HL-60 (cell line): Measurements from ENCODE around the gene GPAT3.

ENCODE experiments used
- DNase-seq, 2 experiments: peaks; one replicate each; pipeline ENCODE4 v3.0.0-alpha.2; 2010 to 2020; ENCODE audit warnings: low read depth in 1 of 2, low spot score in 1 of 2
- H3K27ac ChIP-seq: fragments of 250-450 bp; sonication (Bioruptor Pico); replicated peaks from 2 replicates; pipeline ENCODE4 v1.5.1; 2020; ENCODE audit warnings: mild to moderate bottlenecking, moderate library complexity
- H3K27me3 ChIP-seq: fragments of 250-450 bp; sonication (Bioruptor Pico); 2 replicates; pipeline ENCODE4 v1.5.1; 2021; ENCODE audit warnings: mild to moderate bottlenecking, moderate library complexity; ENCODE audit not compliant: insufficient read depth, poor library complexity, severe bottlenecking
- H3K4me3 ChIP-seq: replicated peaks from 2 replicates; pipeline ENCODE4 v1.5.1; 2011; ENCODE audit warnings: mild to moderate bottlenecking, control low read depth, low read length; ENCODE audit not compliant: insufficient read depth
- CTCF ChIP-seq: IDR thresholded peaks from one replicate; pipeline ENCODE4 v1.5.1; 2011; ENCODE audit warnings: low read length, control low read depth, inconsistent platforms; ENCODE audit not compliant: insufficient read depth
- GABPA ChIP-seq: IDR thresholded peaks from 2 replicates; pipeline ENCODE4 v1.6.1; 2012; ENCODE audit warnings: low read depth
- POLR2AphosphoS5 ChIP-seq: IDR thresholded peaks from 2 replicates; pipeline ENCODE4 v1.6.1; 2012; ENCODE audit warnings: low read depth
- REST ChIP-seq: IDR thresholded peaks from 2 replicates; pipeline ENCODE4 v1.6.1; 2012; ENCODE audit warnings: low read depth; ENCODE audit not compliant: insufficient replicate concordance
- SPI1 ChIP-seq: IDR thresholded peaks from 2 replicates; pipeline ENCODE4 v1.6.1; 2012; ENCODE audit warnings: low read depth, mild to moderate bottlenecking, borderline replicate concordance

GPAT3 gene

GRCh38 chr4:83626245-83626836 lies 90.4 kb downstream of the GPAT3 start:
- DNase-seq: no peak
- H3K27me3 ChIP-seq: no peaks in the 10 kb centered on the region
- TF ChIP-seq REST (no peak), CTCF (no peak), SPI1 (no peak), GABPA (no peak), POLR2AphosphoS5 (no peak)
- H3K27ac ChIP-seq: no peak overlapping the region
- H3K4me3 ChIP-seq: no peak overlapping the region

- DNase-seq: peak; percentile 94 to 95
- H3K27ac ChIP-seq: peak overlapping the region; percentile 48
- no peak overlapping the region for H3K4me3 ChIP-seq
- H3K27me3 ChIP-seq: no peaks in the 10 kb centered on the region
- no peak for TF ChIP-seq GABPA
- TF ChIP-seq SPI1: no peak; the same call in 1 of the 2 replicates
- peak; percentile 91 for TF ChIP-seq POLR2AphosphoS5
Observed at GRCh38 chr4:83629945-83630721, 94.2 kb downstream of the GPAT3 start.

- no peak for DNase-seq
- TF ChIP-seq SPI1 (no peak), GABPA (no peak), POLR2AphosphoS5 (no peak), CTCF (no peak), REST (no peak)
- no peak overlapping the region for H3K27ac ChIP-seq
- H3K27me3 ChIP-seq: no peaks in the 10 kb centered on the region
- no peak overlapping the region for H3K4me3 ChIP-seq
Observed at GRCh38 chr4:83631066-83631465, 95.2 kb downstream of the GPAT3 start.

- H3K4me3 ChIP-seq: no peak overlapping the region
- no peak for DNase-seq
- H3K27ac ChIP-seq: no peak overlapping the region
- no peaks in the 10 kb centered on the region for H3K27me3 ChIP-seq
- TF ChIP-seq REST (no peak), POLR2AphosphoS5 (no peak), CTCF (no peak), GABPA (no peak), SPI1 (no peak)
Observed at GRCh38 chr4:83636930-83637329, 101.0 kb downstream of the GPAT3 start.
